Small intestine (tissue), 7 donors: Measurements from ENCODE around the gene TXNRD2. TPM values are rescaled to one million over a fixed set of nuclear protein-coding genes. Genes with fewer than 3 reads are reported as not detected.
A peak's percentile ranks its signal among the peaks of the same experiment; 100 is the strongest.

Source experiments
- DNase-seq, 2 donors: peaks; one replicate each; pipeline versions ENCODE4 v3.0.0 to v3.0.0-alpha.2; 2013
- FAIRE-seq: peaks from 2 replicates; lab custom pipeline; 2012; peaks lifted over from hg19 to GRCh38; lab: Jason Lieb, UNC
- H3K27ac ChIP-seq, 3 donors: one replicate each; pipeline ENCODE4 v1.5.1; 2013; ENCODE audit warnings: low read length in 2 of 3, mild to moderate bottlenecking in 2 of 3, control low read depth in 1 of 3, inconsistent platforms in 1 of 3, low read depth in 1 of 3, moderate library complexity in 1 of 3
- H3K27me3 ChIP-seq, 3 donors: one replicate each; pipeline ENCODE4 v1.6.1; 2013; ENCODE audit warnings: low read length in 3 of 3, inconsistent platforms in 1 of 3; ENCODE audit not compliant: control insufficient read depth in 3 of 3, insufficient read depth in 3 of 3
- H3K36me3 ChIP-seq, 3 donors: one replicate each; pipeline ENCODE4 v1.6.1; 2013; ENCODE audit warnings: low read length in 3 of 3, inconsistent platforms in 1 of 3, low read depth in 1 of 3, mild to moderate bottlenecking in 1 of 3, moderate library complexity in 1 of 3; ENCODE audit not compliant: control insufficient read depth in 3 of 3, insufficient read depth in 2 of 3
- H3K4me1 ChIP-seq, 3 donors: one replicate each; pipeline ENCODE4 v1.6.1; 2013; ENCODE audit warnings: low read length in 2 of 3, inconsistent platforms in 1 of 3, low read depth in 1 of 3, mild to moderate bottlenecking in 1 of 3, moderate library complexity in 1 of 3; ENCODE audit not compliant: control insufficient read depth in 3 of 3, insufficient read depth in 2 of 3
- H3K4me3 ChIP-seq, 3 donors: one replicate each; pipeline ENCODE4 v1.5.1; 2013; ENCODE audit warnings: low read length in 3 of 3, control low read depth in 1 of 3, inconsistent platforms in 1 of 3, low read depth in 1 of 3, mild to moderate bottlenecking in 1 of 3, moderate library complexity in 1 of 3
- H3K9me3 ChIP-seq, 2 donors: one replicate each; pipeline ENCODE4 v1.6.1; 2013; ENCODE audit warnings: low read depth in 1 of 2, low read length in 1 of 2; ENCODE audit not compliant: control insufficient read depth in 2 of 2, insufficient read depth in 1 of 2
- WGBS, 3 donors: extraction: QIAGEN DNeasy Blood & Tissue Kit; methylation state at CpG; one replicate each; pipeline ENCODE4 v1.1.7; 2013; 5-methylcytosine and 5-hydroxymethylcytosine counted together
- polyA plus RNA-seq, 4 donors: library from polyadenylated mRNA; stranded (reverse) in 3 of 4; unstranded in 1 of 4; fragments of 200-250 nt in 3 of 4; fragments of 120-200 nt in 1 of 4; gene quantifications; one replicate each; pipeline versions ENCODE4 v1.2.1 to v1.2.3, GENCODE V29; 2013
- donor health status: healthy with polysubstance abuse.
- donor health status: control.
- donor health status: control.
- donor health status: Bipolar disorder and iron deficiency.
- donor health status: healthy.

The TXNRD2 gene
- polyA plus RNA-seq, 4 donors = 16.8 to 43.8 (median 29.5) TPM

- Histone ChIP-seq H3K36me3 (peaks cover 4 to 57% (median 4%) of the 10 kb centered on the region in 3 donors), H3K27me3 (no peaks in the 10 kb centered on the region), H3K27ac (no peak overlapping the region), H3K4me3 (no peak overlapping the region), H3K4me1 (peaks cover 0 to 46% (median 9%) of the 10 kb centered on the region in 3 donors), H3K9me3 (peaks cover 0 to 8% of the 10 kb centered on the region in 2 donors)
- WGBS, 3 donors = 73 to 83% (median 77%) methylated on average over 9 of the region's 9 CpGs
- FAIRE-seq (no peak), DNase-seq (no peak)
Measured at GRCh38 chr22:19850763-19851109, 90.9 kb downstream of the TXNRD2 start.

- WGBS, 3 donors = 62 to 83% (median 67%) methylated on average over 9 of the region's 9 CpGs
- DNase-seq = peak; percentile 17 to 73
- Histone ChIP-seq H3K27me3 (no peaks in the 10 kb centered on the region), H3K27ac (peak overlapping the region in 2 of 3 donors; percentile 5 to 32), H3K36me3 (peaks cover 4 to 59% (median 4%) of the 10 kb centered on the region in 3 donors), H3K4me1 (peaks cover 0 to 41% (median 8%) of the 10 kb centered on the region in 3 donors), H3K4me3 (no peak overlapping the region), H3K9me3 (peaks cover 0 to 8% of the 10 kb centered on the region in 2 donors)
- FAIRE-seq = no peak
Measured at GRCh38 chr22:19849835-19850762, 91.5 kb downstream of the TXNRD2 start.

GRCh38 chr22:19848298-19849224 is 93.1 kb downstream of the TXNRD2 start:
- peak overlapping the region in 2 of 3 donors; percentile 21 to 67 for H3K27ac ChIP-seq
- peak; percentile 46 to 87 for DNase-seq
- H3K4me1 ChIP-seq = peaks cover 2 to 38% (median 7%) of the 10 kb centered on the region in 3 donors
- no peak overlapping the region for H3K4me3 ChIP-seq
- peaks cover 4 to 59% (median 4%) of the 10 kb centered on the region in 3 donors for H3K36me3 ChIP-seq
- FAIRE-seq = no peak
- peaks cover 0 to 8% of the 10 kb centered on the region in 2 donors for H3K9me3 ChIP-seq
- 24 to 62% (median 29%) methylated on average over 7 of the region's 7 CpGs for WGBS, 3 donors
- H3K27me3 ChIP-seq = no peaks in the 10 kb centered on the region

- Histone ChIP-seq H3K4me3 (no peak overlapping the region), H3K27ac (no peak overlapping the region), H3K4me1 (peaks cover 0 to 27% (median 8%) of the 10 kb centered on the region in 3 donors), H3K27me3 (no peaks in the 10 kb centered on the region), H3K9me3 (peaks cover 0 to 8% of the 10 kb centered on the region in 2 donors), H3K36me3 (peaks cover 4 to 53% (median 4%) of the 10 kb centered on the region in 3 donors)
- DNase-seq = no peak
- 95 to 100% (median 97%) methylated on average over 2 of the region's 2 CpGs for WGBS, 3 donors
- FAIRE-seq = no peak
Measured at GRCh38 chr22:19847345-19847632, 94.3 kb downstream of the TXNRD2 start.

GRCh38 chr22:19846620-19847344 is 94.8 kb downstream of the TXNRD2 start:
- no peak overlapping the region for H3K4me3 ChIP-seq
- peaks cover 0 to 23% (median 12%) of the 10 kb centered on the region in 3 donors for H3K4me1 ChIP-seq
- DNase-seq (no peak), FAIRE-seq (no peak)
- no peaks in the 10 kb centered on the region for H3K27me3 ChIP-seq
- WGBS, 3 donors = 88 to 92% (median 90%) methylated on average over 9 of the region's 9 CpGs
- no peak overlapping the region for H3K27ac ChIP-seq
- peaks cover 2 to 48% (median 2%) of the 10 kb centered on the region in 3 donors for H3K36me3 ChIP-seq
- peaks cover 0 to 8% of the 10 kb centered on the region in 2 donors for H3K9me3 ChIP-seq

- no peak overlapping the region for H3K4me3 ChIP-seq
- peaks cover 0 to 32% (median 0%) of the 10 kb centered on the region in 3 donors for H3K36me3 ChIP-seq
- WGBS, 3 donors = 78 to 87% (median 80%) methylated on average over 8 of the region's 8 CpGs
- no peak for DNase-seq
- peaks cover 0 to 8% of the 10 kb centered on the region in 2 donors for H3K9me3 ChIP-seq
- peaks cover 0 to 22% (median 12%) of the 10 kb centered on the region in 3 donors for H3K4me1 ChIP-seq
- H3K27ac ChIP-seq = peak overlapping the region in 1 of 3 donors; percentile 19
- H3K27me3 ChIP-seq = no peaks in the 10 kb centered on the region
- FAIRE-seq = no peak
Measured at GRCh38 chr22:19845054-19845722, 96.4 kb downstream of the TXNRD2 start.

- Histone ChIP-seq H3K27ac (peak overlapping the region in 1 of 3 donors; percentile 48), H3K36me3 (peaks cover 0 to 26% (median 0%) of the 10 kb centered on the region in 3 donors), H3K27me3 (no peaks in the 10 kb centered on the region), H3K4me3 (no peak overlapping the region), H3K9me3 (peaks cover 0 to 8% of the 10 kb centered on the region in 2 donors), H3K4me1 (peaks cover 0 to 15% (median 12%) of the 10 kb centered on the region in 3 donors)
- 45 to 59% (median 51%) methylated on average over 18 of the region's 18 CpGs for WGBS, 3 donors
- peak in 1 of 2 donors; percentile 12 for DNase-seq
- no peak for FAIRE-seq
Measured at GRCh38 chr22:19844377-19845053, 97.1 kb downstream of the TXNRD2 start.
